HFFc6 (cell line): ENCODE measurements around the gene MSI2. TPM values are rescaled to one million over a fixed set of nuclear protein-coding genes. Genes with fewer than 3 reads are reported as not detected.

Experiments
- DNase-seq: peaks from one replicate; pipeline ENCODE4 v3.0.0-alpha.2; 2018
- H3K27ac Mint-ChIP-seq: 2 replicates; pipeline ENCODE4 v1.8.0; 2020; ENCODE audit warnings: mild to moderate bottlenecking, mixed read lengths
- H3K27me3 Mint-ChIP-seq: 2 replicates; pipeline ENCODE4 v1.8.0; 2021; ENCODE audit warnings: mild to moderate bottlenecking, moderate library complexity, mixed read lengths; ENCODE audit not compliant: insufficient read depth
- H3K36me3 Mint-ChIP-seq: 2 replicates; pipeline ENCODE4 v1.8.0; 2021; ENCODE audit warnings: low read depth, mixed read lengths
- H3K4me1 Mint-ChIP-seq: 2 replicates; pipeline ENCODE4 v1.8.0; 2020; ENCODE audit warnings: low read depth, mixed read lengths
- H3K4me3 Mint-ChIP-seq: 2 replicates; pipeline ENCODE4 v1.8.0; 2020; ENCODE audit warnings: mild to moderate bottlenecking, moderate library complexity, mixed read lengths
- H3K9me3 Mint-ChIP-seq: 2 replicates; pipeline ENCODE4 v1.8.0; 2020; ENCODE audit warnings: mild to moderate bottlenecking, mixed read lengths
- CTCF ChIP-seq: fragments of 200-600 bp; sonication (generic); IDR thresholded peaks from 2 replicates; pipeline ENCODE4 v1.5.0; 2021; ENCODE audit warnings: antibody characterized with exemption, mild to moderate bottlenecking
- total RNA-seq, 6 experiments: library from RNA; stranded (reverse); fragmentation: NEBNext Ultra II Directional; extraction: Animal tissue kit (Norgen Biotek cat#: 25700); gene quantifications; 2 replicates in 1 of 6; 3 replicates in 5 of 6; pipeline ENCODE4 v1.2.3, GENCODE V29; 2021

The MSI2 gene
- total RNA-seq, 6 experiments from 2014 or later = 53.5 to 71.7 (median 55.0) TPM

GRCh38 chr17:57577751-57578607, 321.7 kb downstream of the MSI2 start:
- peaks cover 2% of the 10 kb centered on the region for H3K27me3 Mint-ChIP-seq
- H3K4me3 Mint-ChIP-seq = peak overlapping the region; percentile 86
- no peaks in the 10 kb centered on the region for H3K9me3 Mint-ChIP-seq
- H3K27ac Mint-ChIP-seq = peak overlapping the region; percentile 84
- H3K4me1 Mint-ChIP-seq = peaks cover 38% of the 10 kb centered on the region
- no peak for TF ChIP-seq CTCF
- H3K36me3 Mint-ChIP-seq = no peaks in the 10 kb centered on the region; the same call in 1 of the 2 replicates
- DNase-seq = peak; percentile 22

- DNase-seq = no peak
- no peak for TF ChIP-seq CTCF
- Mint-ChIP-seq H3K27me3 (peaks cover 2% of the 10 kb centered on the region), H3K9me3 (no peaks in the 10 kb centered on the region), H3K36me3 (no peaks in the 10 kb centered on the region; the same call in 1 of the 2 replicates), H3K4me3 (peak overlapping the region; percentile 86; the same call in 1 of the 2 replicates), H3K4me1 (peaks cover 38% of the 10 kb centered on the region), H3K27ac (peak overlapping the region; percentile 84; the same call in 1 of the 2 replicates)
Observed at GRCh38 chr17:57578608-57579225, 322.4 kb downstream of the MSI2 start.

GRCh38 chr17:57579245-57579644, 322.9 kb downstream of the MSI2 start:
- TF ChIP-seq CTCF = no peak
- Mint-ChIP-seq H3K4me1 (peaks cover 32% of the 10 kb centered on the region), H3K9me3 (no peaks in the 10 kb centered on the region), H3K36me3 (no peaks in the 10 kb centered on the region; the same call in 1 of the 2 replicates), H3K27ac (no peak overlapping the region), H3K27me3 (peaks cover 2% of the 10 kb centered on the region), H3K4me3 (no peak overlapping the region)
- DNase-seq = no peak

GRCh38 chr17:57580055-57580739, 323.9 kb downstream of the MSI2 start:
- Mint-ChIP-seq H3K4me1 (peaks cover 30% of the 10 kb centered on the region), H3K27ac (no peak overlapping the region), H3K4me3 (no peak overlapping the region)

More at GRCh38 chr17:57580055-57580739, 323.9 kb downstream of the MSI2 start:
- no peak for DNase-seq
- Mint-ChIP-seq H3K36me3 (no peaks in the 10 kb centered on the region; the same call in 1 of the 2 replicates), H3K27me3 (peaks cover 2% of the 10 kb centered on the region), H3K9me3 (no peaks in the 10 kb centered on the region)
- no peak for TF ChIP-seq CTCF
